Stimulated activated CD8-positive, alpha-beta memory T cell treated with anti-CD3 and anti-CD28 coated beads, Interleukin-4, amount 100 ng/mL, for 4 hours (primary cell): ENCODE results near the gene XK.
"Not testable (repeated sequence)": the region's sequence is repeated elsewhere in the genome, so short reads cannot be mapped to it uniquely, and the experiment has no call there.

ENCODE experiments used
- DNase-seq, 2 donors: peaks; one replicate each; pipeline ENCODE4 v3.0.0-alpha.2; 2020; ENCODE audit warnings: low read depth in 2 of 2, low spot score in 1 of 2

The XK gene

GRCh38 chrX:37685381-37686359 is at the start of gene XK:
TSS of gene XK (plus strand) at chrX:37685791. CDS start at chrX:37685962, 171 bp downstream.
- DNase-seq = no peak

- no peak for DNase-seq
Observed at GRCh38 chrX:37638047-37638446, 47.5 kb upstream of the XK start.

- DNase-seq = no peak
Observed at GRCh38 chrX:37640142-37640541, 45.4 kb upstream of the XK start.

GRCh38 chrX:37641859-37642258 is 43.7 kb upstream of the XK start:
- no peak for DNase-seq

- no peak for DNase-seq
Observed at GRCh38 chrX:37644381-37645305, 40.9 kb upstream of the XK start.

GRCh38 chrX:37646254-37646653 is 39.3 kb upstream of the XK start:
- no peak for DNase-seq

- DNase-seq = not testable (repeated sequence)
Observed at GRCh38 chrX:37650879-37651278, 34.7 kb upstream of the XK start.

GRCh38 chrX:37651921-37652452 is 33.6 kb upstream of the XK start:
- DNase-seq = no peak

- no peak for DNase-seq
Observed at GRCh38 chrX:37652589-37653231, 32.9 kb upstream of the XK start.

- DNase-seq = no peak
Observed at GRCh38 chrX:37653397-37654085, 32.0 kb upstream of the XK start.

- DNase-seq = no peak
Observed at GRCh38 chrX:37658343-37659030, 27.1 kb upstream of the XK start.

GRCh38 chrX:37659047-37659446 is 26.5 kb upstream of the XK start:
- DNase-seq = no peak

- no peak for DNase-seq
Observed at GRCh38 chrX:37662181-37662580, 23.4 kb upstream of the XK start.

GRCh38 chrX:37666516-37666915 is 19.1 kb upstream of the XK start:
- DNase-seq = no peak

GRCh38 chrX:37667141-37667540 is 18.4 kb upstream of the XK start:
- no peak for DNase-seq

GRCh38 chrX:37672563-37672962 is 13.0 kb upstream of the XK start:
- DNase-seq = no peak

GRCh38 chrX:37676811-37677210 is 8.8 kb upstream of the XK start:
- no peak for DNase-seq

- no peak for DNase-seq
Observed at GRCh38 chrX:37677243-37677642, 8.3 kb upstream of the XK start.

GRCh38 chrX:37677765-37678164 is 7.8 kb upstream of the XK start:
- DNase-seq = no peak

- DNase-seq = no peak
Observed at GRCh38 chrX:37678574-37678973, 7.0 kb upstream of the XK start.
